Stomach (tissue), 4 donors: ENCODE results near the gene AKT2.

Source experiments
- EP300 ChIP-seq: sonication (generic); formaldehyde crosslinking; IDR thresholded peaks from one replicate; pipeline ENCODE4 v1.6.1; 2017; ENCODE audit warnings: antibody characterized with exemption
- POLR2A ChIP-seq, 4 donors: fragments of 450-650 bp; IDR thresholded peaks; one replicate each; pipeline ENCODE4 v1.6.1; 2016; ENCODE audit warnings: antibody characterized with exemption in 4 of 4, control low read depth in 2 of 4, mild to moderate bottlenecking in 1 of 4, moderate library complexity in 1 of 4
- POLR2AphosphoS5 ChIP-seq, 3 donors: sonication (generic); formaldehyde crosslinking; IDR thresholded peaks; one replicate each; pipeline ENCODE4 v1.6.1; 2016; ENCODE audit warnings: antibody characterized with exemption in 3 of 3
- TF ChIP-seq, protein P1 (sequence below), 7 experiments: fragments of 450-650 bp in 4 of 7; fragments of 200-600 bp in 3 of 7; sonication (generic) in 3 of 7; IDR thresholded peaks; one replicate each; pipeline ENCODE4 v1.5.1; 2016 to 2019; ENCODE audit warnings: antibody characterized with exemption in 7 of 7, control low read depth in 2 of 7, mild to moderate bottlenecking in 1 of 7

DNA sequence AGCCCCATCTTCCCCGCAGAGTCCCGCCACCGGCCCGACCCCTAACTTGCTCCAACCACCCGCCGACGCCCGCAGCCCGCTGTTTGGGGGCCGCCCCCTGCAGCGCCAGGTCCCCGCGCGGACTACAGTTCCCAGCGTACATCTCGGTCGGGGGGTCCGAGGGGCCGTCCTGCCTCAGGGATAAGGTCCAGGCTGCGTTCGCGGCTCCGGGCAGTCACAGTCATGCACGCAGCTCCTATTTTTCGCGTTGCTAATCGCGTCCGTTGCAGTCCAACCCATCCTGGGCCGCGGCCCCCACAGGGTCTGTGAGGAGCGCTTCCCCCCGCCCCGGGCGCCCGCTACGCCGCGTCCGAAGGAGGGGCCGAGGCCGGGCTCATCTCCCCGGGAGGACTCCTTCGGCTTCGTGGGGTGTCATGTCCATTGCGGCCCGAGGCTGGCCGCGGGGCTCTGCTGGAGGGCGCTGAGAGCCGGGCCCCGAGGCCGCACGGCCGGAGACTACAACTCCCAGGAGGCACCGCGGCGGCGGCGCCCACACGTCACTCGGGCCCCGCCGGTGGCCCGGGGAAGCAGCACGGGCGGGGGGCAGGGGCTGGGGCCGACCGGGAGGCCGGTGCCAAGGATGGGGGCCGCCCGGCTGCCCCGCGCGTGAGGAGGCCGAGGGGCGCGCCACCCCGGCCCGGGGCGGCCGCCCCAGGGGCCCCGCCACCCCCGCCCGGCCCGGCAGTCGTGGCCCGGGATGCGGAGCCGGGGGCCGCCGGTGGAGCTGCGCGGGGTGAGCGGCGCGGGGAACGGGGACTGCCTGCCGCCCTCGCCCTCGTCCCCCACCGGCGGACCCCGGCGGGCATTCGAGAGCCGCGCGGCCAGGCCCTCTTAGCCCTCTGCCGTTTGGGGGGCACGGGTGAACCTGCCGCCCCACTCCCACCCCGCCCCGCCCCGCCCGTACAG lies 94.0 kb downstream of the AKT2 start, which contains the start of gene MAP3K10:
- TF ChIP-seq EP300 (no peak), POLR2A (IDR thresholded peaks at IDR 0.05) (no peak), POLR2AphosphoS5 (IDR thresholded peaks at IDR 0.05) (no peak)
- TF ChIP-seq, protein P1, sequence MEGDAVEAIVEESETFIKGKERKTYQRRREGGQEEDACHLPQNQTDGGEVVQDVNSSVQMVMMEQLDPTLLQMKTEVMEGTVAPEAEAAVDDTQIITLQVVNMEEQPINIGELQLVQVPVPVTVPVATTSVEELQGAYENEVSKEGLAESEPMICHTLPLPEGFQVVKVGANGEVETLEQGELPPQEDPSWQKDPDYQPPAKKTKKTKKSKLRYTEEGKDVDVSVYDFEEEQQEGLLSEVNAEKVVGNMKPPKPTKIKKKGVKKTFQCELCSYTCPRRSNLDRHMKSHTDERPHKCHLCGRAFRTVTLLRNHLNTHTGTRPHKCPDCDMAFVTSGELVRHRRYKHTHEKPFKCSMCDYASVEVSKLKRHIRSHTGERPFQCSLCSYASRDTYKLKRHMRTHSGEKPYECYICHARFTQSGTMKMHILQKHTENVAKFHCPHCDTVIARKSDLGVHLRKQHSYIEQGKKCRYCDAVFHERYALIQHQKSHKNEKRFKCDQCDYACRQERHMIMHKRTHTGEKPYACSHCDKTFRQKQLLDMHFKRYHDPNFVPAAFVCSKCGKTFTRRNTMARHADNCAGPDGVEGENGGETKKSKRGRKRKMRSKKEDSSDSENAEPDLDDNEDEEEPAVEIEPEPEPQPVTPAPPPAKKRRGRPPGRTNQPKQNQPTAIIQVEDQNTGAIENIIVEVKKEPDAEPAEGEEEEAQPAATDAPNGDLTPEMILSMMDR (IDR thresholded peaks at IDR 0.05): no peak
